Uterus (tissue), 4 donors: Measurements from ENCODE around the gene TSPAN9. TPM values are rescaled to one million over a fixed set of nuclear protein-coding genes. Genes with fewer than 3 reads are reported as not detected.

Source experiments
- DNase-seq, 2 donors: peaks; one replicate each; pipeline ENCODE4 v3.0.0-alpha.2; 2019 to 2020
- H3K27ac ChIP-seq, 2 donors: fragments of 200-600 bp; sonication (generic); 1 replicate in 1 of 2; 2 replicates in 1 of 2; pipeline ENCODE4 v1.5.1; 2016 to 2018
- H3K27me3 ChIP-seq, 2 donors: fragments of 200-600 bp; sonication (generic); one replicate each; pipeline ENCODE4 v1.5.1; 2018 to 2019; ENCODE audit warnings: control low read depth in 1 of 2
- H3K36me3 ChIP-seq, 2 donors: fragments of 200-600 bp; sonication (generic); one replicate each; pipeline ENCODE4 v1.5.1; 2019; ENCODE audit warnings: control low read depth in 1 of 2
- H3K4me1 ChIP-seq, 2 donors: fragments of 200-600 bp; sonication (generic); one replicate each; pipeline ENCODE4 v1.5.1; 2018 to 2019; ENCODE audit warnings: control low read depth in 1 of 2
- H3K4me3 ChIP-seq, 2 donors: fragments of 200-600 bp; sonication (generic); 1 replicate in 1 of 2; 2 replicates in 1 of 2; pipeline ENCODE4 v1.5.1; 2018 to 2019; ENCODE audit warnings: mild to moderate bottlenecking in 1 of 2
- H3K9me3 ChIP-seq, 2 donors: fragments of 200-600 bp; sonication (generic); one replicate each; pipeline ENCODE4 v1.5.1; 2019; ENCODE audit warnings: control low read depth in 1 of 2
- CTCF ChIP-seq, 4 experiments: fragments of 200-600 bp in 2 of 4; fragments of 450-650 bp in 2 of 4; sonication (generic) in 2 of 4; IDR thresholded peaks; one replicate each; pipeline ENCODE4 v1.5.1; 2016 to 2019; ENCODE audit warnings: antibody characterized with exemption in 4 of 4, mild to moderate bottlenecking in 2 of 4, moderate library complexity in 1 of 4
- POLR2A ChIP-seq, 2 donors: fragments of 450-650 bp; IDR thresholded peaks; one replicate each; pipeline ENCODE4 v1.6.1; 2016; ENCODE audit warnings: antibody characterized with exemption in 2 of 2, mild to moderate bottlenecking in 1 of 2, moderate library complexity in 1 of 2
- intact Hi-C: fragments of 100-400 bp; cut with DNase I; formaldehyde crosslinking; loops from one replicate; pipeline ENCODE4 v1.15.1; 2023; ENCODE audit warnings: low total_unique reads
- small RNA-seq: library from RNA; depleted of rRNA; stranded (forward); fragments of <200 nt; gene quantifications from one replicate; pipeline ENCODE3, GENCODE V24; 2016
- total RNA-seq, 4 donors: library from RNA; depleted of rRNA in 3 of 4; stranded (reverse); fragments of >200 nt in 3 of 4; gene quantifications; one replicate each; pipeline versions ENCODE4 v1.1.0 to v1.2.4, GENCODE V29; 2014 to 2023
- donor health status: DM: yes; HTN: yes; CAD: no.

TSPAN9 gene
- total RNA-seq, 4 donors from 2014 or later = 47.9 to 106 (median 65.1) TPM

DNA sequence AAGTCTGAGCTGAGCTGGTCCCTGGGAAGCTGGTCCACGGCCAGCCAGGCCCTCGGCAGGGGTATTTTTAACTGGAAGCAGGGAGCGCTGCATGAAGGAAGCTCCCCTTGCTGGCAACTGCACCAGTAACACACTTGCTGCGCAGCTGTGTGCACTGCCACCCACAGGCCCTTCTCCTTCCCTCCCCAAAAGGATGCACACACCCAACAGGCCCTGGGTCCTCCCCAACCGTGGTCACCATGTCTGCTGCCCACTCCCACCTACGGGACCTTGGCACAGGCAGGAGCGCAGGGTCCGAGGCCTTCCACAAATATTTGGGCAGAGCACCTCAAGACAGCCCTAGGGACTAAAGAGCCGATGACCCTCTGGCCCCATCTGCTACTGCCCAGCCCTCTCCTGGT lies 256.8 kb downstream of the TSPAN9 start:
- Histone ChIP-seq H3K27ac (no peak overlapping the region), H3K9me3 (no peaks in the 10 kb centered on the region), H3K4me1 (no peaks in the 10 kb centered on the region), H3K36me3 (no peaks in the 10 kb centered on the region), H3K4me3 (no peak overlapping the region), H3K27me3 (no peaks in the 10 kb centered on the region)
- TF ChIP-seq CTCF (IDR thresholded peaks at IDR 0.05) (no peak), POLR2A (IDR thresholded peaks at IDR 0.05) (no peak)
- no peak for DNase-seq
- intact Hi-C loops = no loop called here

DNA sequence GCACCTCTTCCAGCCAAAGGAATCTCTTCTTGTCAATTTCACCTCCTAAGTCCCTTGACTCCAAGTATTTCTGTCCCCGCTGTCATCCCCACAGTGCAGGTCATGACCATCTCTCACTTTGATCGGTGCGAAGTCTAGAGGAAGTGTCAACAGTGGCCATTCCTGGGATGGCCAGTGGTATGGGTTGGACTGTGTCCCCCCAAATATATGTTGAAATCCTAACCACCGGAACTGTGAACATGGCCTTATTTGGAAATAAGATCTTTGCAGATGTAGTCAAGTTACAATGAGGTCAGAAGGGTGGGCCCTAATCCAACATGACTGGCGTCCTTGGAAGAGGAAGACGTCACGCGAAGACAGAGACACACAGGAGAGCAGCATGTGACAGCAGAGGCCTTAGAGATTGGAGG lies 257.9 kb downstream of the TSPAN9 start:
- Histone ChIP-seq H3K4me3 (no peak overlapping the region), H3K27me3 (no peaks in the 10 kb centered on the region), H3K9me3 (no peaks in the 10 kb centered on the region), H3K4me1 (no peaks in the 10 kb centered on the region), H3K27ac (no peak overlapping the region), H3K36me3 (no peaks in the 10 kb centered on the region)
- TF ChIP-seq POLR2A (IDR thresholded peaks at IDR 0.05) (no peak), CTCF (IDR thresholded peaks at IDR 0.05) (no peak)
- intact Hi-C loops = no loop called here
- DNase-seq = no peak

Small RNA genes lying within 50 kb of the gene (small RNA-seq; reads per million reads assigned to genes)
- gene AC005912.1 (0.24 reads per million), gene RF00017 (not detected)

Other genes starting within 250 kb of the TSPAN9 start
- gene NRIP2, start 242.3 kb upstream of the TSPAN9 start, total RNA-seq = 10 to 100 TPM in 1 of 4 donors, 1 to 10 TPM in 3; 2.4 to 10.5 (median 7.0) TPM
- not detected for gene TEX52, start 220.3 kb upstream of the TSPAN9 start, total RNA-seq
- gene FOXM1, start 200.2 kb upstream of the TSPAN9 start, total RNA-seq = 1 to 10 TPM in 1 of 4 donors, not detected in 3; 9.6 TPM
- gene RHNO1, start 200.2 kb upstream of the TSPAN9 start, total RNA-seq = 10 to 100 TPM in 3 of 4 donors, 1 to 10 TPM in 1; 1.2 to 26.3 (median 12.4) TPM
- 10 to 100 TPM in 3 of 4 donors, 1 to 10 TPM in 1; 7.2 to 38.7 (median 29.4) TPM for gene TULP3, start 186.5 kb upstream of the TSPAN9 start, total RNA-seq
- 10 to 100 TPM in 2 of 4 donors, 1 to 10 TPM in 2; 1.3 to 33.8 (median 14.9) TPM for gene TEAD4, start 118.0 kb upstream of the TSPAN9 start, total RNA-seq